Stimulated activated CD4-positive, alpha-beta T cell treated with anti-CD3 and anti-CD28 coated beads, Interleukin-1b, Interleukin-23, amount 100 ng/mL, for 48 hours (primary cell): ENCODE data around the gene RILPL2.
"Not testable (repeated sequence)": the region's sequence is repeated elsewhere in the genome, so short reads cannot be mapped to it uniquely, and the experiment has no call there.

Source experiments
- DNase-seq: peaks from one replicate; pipeline ENCODE4 v3.0.0-alpha.2; 2020

RILPL2 gene

GRCh38 chr12:123379391-123379790, 57.1 kb downstream of the RILPL2 start:
- no peak for DNase-seq

GRCh38 chr12:123372415-123372814, 64.1 kb downstream of the RILPL2 start:
- not testable (repeated sequence) for DNase-seq

DNA sequence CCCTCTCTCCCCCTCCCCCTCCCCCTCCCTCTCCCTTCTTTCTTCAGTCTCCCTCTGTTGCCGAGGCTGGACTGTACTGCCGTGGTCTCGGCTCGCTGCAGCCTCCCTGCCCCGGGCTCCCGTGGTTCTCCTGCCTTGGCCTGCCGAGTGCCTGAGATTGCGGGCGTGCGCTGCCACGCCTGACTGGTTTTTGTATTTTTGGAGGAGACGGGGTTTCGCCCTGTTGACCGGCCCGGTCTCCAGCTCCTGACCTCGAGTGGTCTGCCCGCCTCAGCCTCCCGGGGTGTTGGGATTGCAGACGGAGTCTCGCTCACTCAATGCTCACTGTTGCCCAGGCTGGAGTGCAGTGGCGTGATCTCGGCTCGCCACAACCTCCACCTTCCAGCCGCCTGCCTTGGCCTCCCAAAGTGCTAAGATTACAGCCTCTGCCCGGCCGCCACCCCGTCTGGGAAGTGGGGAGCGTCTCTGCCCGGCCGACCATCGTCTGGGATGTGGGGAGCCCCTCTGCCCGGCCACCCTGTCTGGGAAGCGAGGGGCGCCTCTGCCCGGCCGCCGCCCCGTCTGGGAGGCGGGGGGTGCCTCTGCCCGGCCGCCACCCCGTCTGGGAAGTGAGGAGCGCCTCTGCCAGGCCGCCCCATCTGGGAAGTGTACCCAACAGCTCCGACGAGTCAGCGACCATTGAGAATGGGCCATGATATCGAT, 64.7 kb downstream of the RILPL2 start:
- not testable (repeated sequence) for DNase-seq

- no peak for DNase-seq
These were observed 67.3 kb downstream of the RILPL2 start for GRCh38 chr12:123369229-123369628.

DNA sequence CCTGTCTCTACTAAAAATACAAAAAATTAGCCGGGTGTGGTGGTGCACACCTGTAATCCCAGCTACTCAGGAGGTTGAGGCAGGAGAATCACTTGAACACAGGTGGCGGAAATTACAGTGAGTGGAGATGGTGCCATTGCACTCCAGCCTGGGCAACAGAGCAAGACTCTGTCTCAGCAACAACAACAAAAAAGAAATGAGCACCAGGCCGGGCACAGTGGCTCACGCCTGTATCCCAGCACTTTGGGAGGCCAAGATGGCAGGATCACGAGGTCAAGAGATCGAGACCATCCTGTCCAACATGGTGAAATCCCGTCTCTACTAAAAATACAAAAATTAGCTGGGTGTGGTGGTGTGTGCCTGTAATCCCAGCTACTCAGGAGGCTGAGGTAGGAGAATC, 68.1 kb downstream of the RILPL2 start:
- not testable (repeated sequence) for DNase-seq

DNA sequence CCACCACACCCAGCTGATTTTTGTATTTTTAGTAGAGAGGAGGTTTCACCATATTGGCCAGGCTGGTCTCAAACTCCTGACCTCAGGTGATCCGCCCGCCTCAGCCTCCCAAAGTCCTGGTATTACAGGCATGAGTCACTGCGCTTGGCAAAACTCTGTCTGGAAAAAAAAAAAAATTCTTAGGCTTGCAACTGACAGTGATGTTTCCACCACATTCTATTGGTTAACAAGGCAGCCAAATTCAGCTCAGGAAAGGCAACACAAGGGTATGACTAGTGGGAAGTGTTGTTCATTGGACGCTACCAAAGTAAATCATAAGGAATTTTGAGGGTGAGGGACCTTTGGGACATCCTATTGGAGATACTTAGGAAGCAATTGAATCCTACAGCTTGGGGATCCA, 69.0 kb downstream of the RILPL2 start:
- DNase-seq, result no peak
